HG03460 (cell line): ENCODE results near the gene ACE.

Experiments used
- ATAC-seq: cut with Tn5 transposase; IDR thresholded peaks from one replicate; pipeline ENCODE4 v1.9.1; 2021; ENCODE audit not compliant: unreplicated experiment

The ACE gene

DNA sequence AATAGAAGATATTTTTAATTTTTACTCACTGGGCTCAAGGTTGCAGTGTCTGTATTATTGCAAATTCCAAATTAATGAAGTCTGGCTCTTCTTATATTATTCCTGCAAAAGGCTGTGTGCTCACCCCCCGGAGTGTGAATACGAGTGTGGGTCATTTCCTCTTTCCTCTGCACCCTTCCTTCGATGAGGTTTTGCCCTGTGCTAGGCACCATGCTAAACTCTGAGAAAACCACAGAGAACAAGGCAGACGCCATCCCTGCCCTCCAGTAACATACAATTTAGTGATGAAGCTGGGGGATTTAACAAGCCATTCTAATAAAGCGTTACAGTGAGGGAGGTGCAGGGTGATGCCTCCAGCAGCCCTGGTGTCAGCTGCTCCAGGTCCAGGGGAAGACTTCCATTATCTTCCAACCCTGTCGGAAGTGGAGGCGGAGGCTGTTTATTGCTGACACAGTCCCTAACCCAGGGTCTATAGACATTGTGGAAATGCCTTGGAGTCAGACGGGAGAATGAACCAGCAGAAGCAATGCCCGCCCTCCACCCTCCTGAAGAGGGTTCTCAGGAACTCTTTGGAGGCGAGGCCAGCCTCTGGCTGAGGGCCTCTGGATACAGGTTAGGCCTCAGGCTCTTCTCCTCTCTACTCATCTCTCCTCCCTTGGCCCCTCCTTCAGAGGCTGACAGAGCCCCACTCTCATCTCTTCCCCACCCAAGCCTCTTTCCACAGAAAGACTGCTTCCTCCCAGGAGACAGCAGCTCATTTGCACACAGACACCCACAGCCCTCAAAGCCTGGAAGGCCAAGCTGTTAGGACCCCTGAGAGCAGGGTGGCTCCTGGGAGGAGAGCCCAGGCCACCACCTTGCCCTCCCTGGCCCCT is 2.0 kb upstream of the ACE start:
- no peak for ATAC-seq

DNA sequence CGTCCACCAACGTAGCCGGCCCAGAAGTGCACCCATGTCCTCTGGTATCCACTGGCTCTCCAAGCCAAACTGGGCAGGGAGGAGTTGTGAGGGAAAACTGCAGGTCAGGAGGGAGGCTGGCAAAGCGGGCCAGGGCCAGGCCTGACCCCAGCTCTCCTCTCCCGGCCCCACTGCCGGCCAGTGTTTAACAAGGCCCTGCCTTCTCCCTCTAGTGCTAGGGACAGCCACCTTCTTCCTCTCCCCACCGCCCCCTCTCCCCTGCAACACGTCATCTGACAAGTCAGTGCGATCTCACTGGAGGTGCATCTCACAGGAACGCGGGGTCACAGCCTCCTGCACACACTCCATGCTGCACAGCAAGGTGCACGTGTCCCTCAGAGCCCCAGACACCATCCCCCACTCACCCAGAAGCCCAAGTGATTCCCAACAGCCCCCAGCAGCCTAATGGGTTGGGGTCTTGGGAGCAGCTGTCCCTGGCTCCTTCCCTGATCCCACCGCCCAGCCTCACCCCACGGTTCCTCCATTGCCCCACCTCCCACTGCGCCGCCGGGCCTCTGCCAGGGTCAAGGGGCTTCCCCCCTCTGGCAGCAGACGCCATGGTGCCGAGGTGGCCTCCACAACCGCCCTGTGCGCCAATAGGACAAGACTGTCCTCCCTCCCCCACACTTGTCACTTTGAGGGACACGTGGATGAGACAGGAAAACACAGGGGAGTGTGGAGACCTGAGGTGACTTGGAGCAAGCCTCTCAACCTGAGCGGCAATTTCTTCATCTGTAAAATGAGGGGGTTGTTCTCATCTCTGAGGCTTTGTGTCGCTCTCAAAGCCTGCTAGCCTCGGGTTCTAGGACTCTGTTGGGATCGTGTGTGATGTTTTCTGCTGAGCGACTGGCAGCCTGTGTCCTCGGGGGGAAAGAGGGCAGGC is 1.1 kb upstream of the ACE start:
- ATAC-seq: no peak

DNA sequence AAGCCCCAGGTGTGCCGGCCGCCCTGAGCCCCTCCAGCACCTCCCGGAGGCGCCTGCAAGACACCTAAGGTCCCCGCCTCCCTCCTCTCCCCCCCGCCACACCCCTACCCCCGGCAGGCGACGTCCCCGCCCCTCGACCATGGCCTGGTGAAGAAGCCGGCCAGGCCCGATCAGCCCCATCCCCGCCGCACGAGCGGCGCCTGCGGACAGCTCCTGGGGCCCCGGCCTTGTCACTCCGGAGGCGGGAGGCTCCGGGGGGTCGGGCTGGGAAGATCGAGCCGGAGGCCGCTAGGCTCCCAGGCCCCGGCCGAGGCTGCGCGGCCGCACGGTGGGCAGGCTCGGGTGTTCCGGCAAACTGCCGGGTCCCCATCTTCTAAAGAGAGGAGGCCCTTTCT is 405 bp upstream of the ACE start:
- ATAC-seq: no peak

GRCh38 chr17:63477480-63478440 is 899 bp downstream of the ACE start:
- no peak for ATAC-seq

GRCh38 chr17:63478814-63479494 is 2.1 kb downstream of the ACE start:
- peak; percentile 68 for ATAC-seq

DNA sequence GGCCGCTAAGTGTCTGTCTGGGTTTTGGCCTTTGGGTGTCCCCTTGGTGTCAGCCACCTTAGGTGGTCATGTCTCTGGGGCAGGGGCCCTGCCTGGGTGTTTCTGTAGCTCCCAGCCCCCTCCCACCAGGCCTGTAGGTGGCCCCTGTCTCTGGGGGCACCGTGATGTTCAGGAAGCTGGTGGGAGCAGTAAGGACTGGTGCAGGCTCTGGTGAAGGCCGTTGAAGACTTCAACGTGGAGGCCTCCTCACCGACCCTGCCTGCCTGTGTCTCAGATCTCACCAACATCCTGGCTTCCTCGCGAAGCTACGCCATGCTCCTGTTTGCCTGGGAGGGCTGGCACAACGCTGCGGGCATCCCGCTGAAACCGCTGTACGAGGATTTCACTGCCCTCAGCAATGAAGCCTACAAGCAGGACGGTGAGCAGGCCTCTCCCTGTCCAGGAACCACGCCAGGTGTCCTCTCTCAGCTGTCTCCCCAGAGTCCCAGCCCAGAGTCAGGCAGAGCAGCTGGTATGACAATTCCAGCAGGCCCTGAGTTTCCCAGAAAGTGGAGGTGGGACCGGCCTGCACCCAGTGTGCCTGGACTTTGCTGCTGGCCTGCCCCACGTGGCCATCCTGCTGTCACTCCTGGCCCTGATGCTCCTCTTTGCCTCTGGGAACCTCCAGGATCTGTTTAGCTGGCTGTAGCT is 2.8 kb downstream of the ACE start:
- ATAC-seq: no peak

- no peak for ATAC-seq
Measured at GRCh38 chr17:63480192-63480784, 3.4 kb downstream of the ACE start.

GRCh38 chr17:63480826-63481487 is 4.1 kb downstream of the ACE start:
- no peak for ATAC-seq

- ATAC-seq: no peak
Measured at GRCh38 chr17:63481488-63481870, 4.6 kb downstream of the ACE start.

DNA sequence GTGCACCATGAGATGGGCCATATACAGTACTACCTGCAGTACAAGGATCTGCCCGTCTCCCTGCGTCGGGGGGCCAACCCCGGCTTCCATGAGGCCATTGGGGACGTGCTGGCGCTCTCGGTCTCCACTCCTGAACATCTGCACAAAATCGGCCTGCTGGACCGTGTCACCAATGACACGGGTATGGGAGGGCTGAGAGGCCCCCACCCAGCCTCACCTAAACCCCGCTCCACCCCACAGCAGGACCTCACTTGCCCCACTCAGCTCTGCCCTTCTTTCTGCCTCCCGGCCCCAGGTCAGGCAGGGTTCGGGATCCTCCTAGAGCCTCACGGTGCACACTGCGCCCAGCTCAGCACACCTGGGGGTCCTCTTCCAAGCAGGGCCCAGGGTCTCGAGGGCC is 5.6 kb downstream of the ACE start:
- no peak for ATAC-seq

GRCh38 chr17:63483038-63483437 is 6.2 kb downstream of the ACE start:
- ATAC-seq: no peak

GRCh38 chr17:63483655-63484575 is 7.1 kb downstream of the ACE start:
- no peak for ATAC-seq

DNA sequence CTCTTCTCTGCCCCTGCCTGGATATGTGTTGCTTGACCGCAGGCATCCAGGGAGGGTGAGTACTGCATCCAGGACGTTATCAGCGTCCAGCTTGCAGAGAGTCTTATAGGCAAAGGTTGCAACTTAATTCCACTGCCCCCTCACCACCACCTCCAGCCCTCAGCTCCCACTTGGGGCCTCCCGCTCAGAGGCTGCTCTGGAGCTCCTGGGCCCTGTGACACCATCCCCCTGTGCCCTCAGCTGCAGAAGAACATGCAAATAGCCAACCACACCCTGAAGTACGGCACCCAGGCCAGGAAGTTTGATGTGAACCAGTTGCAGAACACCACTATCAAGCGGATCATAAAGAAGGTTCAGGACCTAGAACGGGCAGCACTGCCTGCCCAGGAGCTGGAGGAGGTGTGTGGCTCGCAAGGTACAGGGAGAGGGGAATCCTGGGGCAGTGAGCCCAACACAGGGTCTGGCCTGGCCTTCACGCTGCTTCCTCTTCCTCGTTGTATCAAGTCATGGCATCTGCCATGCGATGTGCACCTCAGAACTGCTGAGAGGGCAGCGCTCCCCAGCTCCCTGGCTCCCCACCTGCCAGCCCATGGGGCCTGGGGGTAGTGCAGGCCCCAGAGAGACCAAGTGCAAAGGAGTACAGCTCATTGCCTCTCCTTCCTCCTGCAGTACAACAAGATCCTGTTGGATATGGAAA is 9.6 kb downstream of the ACE start:
- no peak for ATAC-seq

- no peak for ATAC-seq
Measured at GRCh38 chr17:63487014-63487339, 10.1 kb downstream of the ACE start.

DNA sequence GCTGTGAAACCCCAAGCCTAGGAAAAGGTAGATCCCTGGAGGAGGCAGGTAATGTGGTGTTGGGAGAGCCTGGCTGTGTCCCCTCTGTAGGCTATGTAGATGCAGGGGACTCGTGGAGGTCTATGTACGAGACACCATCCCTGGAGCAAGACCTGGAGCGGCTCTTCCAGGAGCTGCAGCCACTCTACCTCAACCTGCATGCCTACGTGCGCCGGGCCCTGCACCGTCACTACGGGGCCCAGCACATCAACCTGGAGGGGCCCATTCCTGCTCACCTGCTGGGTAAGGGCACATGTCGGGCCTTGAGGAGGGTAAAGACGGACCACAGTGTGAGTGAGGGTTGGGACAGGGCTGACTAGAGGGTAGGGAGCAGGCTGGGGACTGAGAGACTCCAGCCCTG is 12.0 kb downstream of the ACE start:
- ATAC-seq: no peak

DNA sequence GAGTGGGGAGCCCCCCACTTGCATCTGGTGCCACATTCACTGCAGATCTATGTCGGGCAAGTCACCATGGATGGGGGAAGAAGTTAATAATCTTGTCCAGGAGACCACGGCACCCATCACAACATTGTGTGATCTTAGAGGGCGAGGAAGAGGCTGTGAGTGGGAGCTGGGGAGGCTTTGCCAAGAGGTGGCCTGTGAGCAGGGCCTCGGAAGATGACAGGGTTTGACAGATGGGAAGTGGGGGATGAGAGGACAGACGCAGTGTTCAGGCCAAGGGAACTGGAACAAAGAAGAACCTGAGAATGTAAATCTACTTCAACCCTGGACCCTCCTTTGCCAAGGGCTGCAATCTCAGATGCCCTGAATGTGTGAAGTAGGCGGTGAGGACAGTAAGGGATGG is 12.4 kb downstream of the ACE start:
- ATAC-seq: no peak

DNA sequence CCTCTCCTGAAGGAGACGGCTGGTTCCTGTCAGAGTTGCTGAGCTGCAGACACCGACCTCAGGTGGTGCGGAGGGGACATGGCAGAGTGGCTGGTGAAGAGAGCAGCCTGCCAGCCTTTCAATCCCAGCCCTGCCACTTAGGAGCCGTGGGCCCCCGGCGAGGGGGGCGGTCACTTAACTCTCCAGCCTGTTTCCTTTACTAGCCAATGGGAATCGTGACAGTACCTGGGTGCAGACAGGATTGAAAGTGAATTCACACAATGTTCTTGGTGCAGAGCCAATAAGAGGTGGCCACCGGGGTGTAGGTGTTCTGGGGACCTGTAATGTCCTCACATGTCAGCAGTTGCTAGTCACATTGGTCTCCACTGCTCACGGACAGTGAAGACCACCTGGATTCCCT is 13.5 kb downstream of the ACE start:
- ATAC-seq: no peak
